ENCODE results near the gene MGMT. TPM values are rescaled to one million over a fixed set of nuclear protein-coding genes. Genes with fewer than 3 reads are reported as not detected.

Gene MGMT
- total RNA-seq, 6 experiments from 2014 or later, result 36.5 to 53.4 (median 42.3) TPM

- Histone ChIP-seq H3K27me3 (no peaks in the 10 kb centered on the region), H3K4me1 (peaks cover 0 to 20% (median 0%) of the 10 kb centered on the region in 4 donors), H3K4me3 (no peak overlapping the region), H3K36me3 (no peaks in the 10 kb centered on the region), H3K27ac (no peak overlapping the region), H3K9me3 (no peaks in the 10 kb centered on the region)
- peak; percentile 29 to 77 (median 56) for ATAC-seq
- 56% methylated on average over 6 of the region's 7 CpGs for WGBS (ENCODE audit: insufficient coverage, low coverage, low lambda C conversion rate, missing lambda C conversion rate)
- intact Hi-C loops (cut with DNase I), result no loop called here
- DNase-seq, result no peak
- no peak for TF ChIP-seq CTCF (IDR thresholded peaks at IDR 0.05)
- TF ChIP-seq POLR2A (IDR thresholded peaks at IDR 0.05), result no peak
Observed at GRCh38 chr10:129812398-129812797, 345.4 kb downstream of the MGMT start.

- Histone ChIP-seq H3K4me1 (peaks cover 0 to 20% (median 0%) of the 10 kb centered on the region in 4 donors), H3K27me3 (no peaks in the 10 kb centered on the region), H3K4me3 (no peak overlapping the region), H3K36me3 (no peaks in the 10 kb centered on the region), H3K27ac (no peak overlapping the region), H3K9me3 (no peaks in the 10 kb centered on the region)
- DNase-seq, result no peak
- 36% methylated on average over 12 of the region's 12 CpGs for WGBS (ENCODE audit: insufficient coverage, low coverage, low lambda C conversion rate, missing lambda C conversion rate)
- ATAC-seq, result peak; percentile 26 to 62 (median 58)
- TF ChIP-seq POLR2A (IDR thresholded peaks at IDR 0.05), result no peak
- intact Hi-C loops (cut with DNase I), result no loop called here
Observed at GRCh38 chr10:129814681-129815646, 347.9 kb downstream of the MGMT start.

GRCh38 chr10:129815898-129816655, 349.0 kb downstream of the MGMT start:
- no peak overlapping the region for H3K4me3 ChIP-seq
- DNase-seq (no peak), ATAC-seq (peak in 1 of 4 donors; percentile 21)
- no peak overlapping the region for H3K27ac ChIP-seq
- H3K36me3 ChIP-seq, result no peaks in the 10 kb centered on the region
- WGBS (ENCODE audit: insufficient coverage, low coverage, low lambda C conversion rate, missing lambda C conversion rate), result 87% methylated on average over 3 of the region's 17 CpGs
- TF ChIP-seq POLR2A (IDR thresholded peaks at IDR 0.05) (no peak), CTCF (IDR thresholded peaks at IDR 0.05) (no peak)
- no peaks in the 10 kb centered on the region for H3K9me3 ChIP-seq
- H3K4me1 ChIP-seq, result peaks cover 0 to 20% (median 0%) of the 10 kb centered on the region in 4 donors
- H3K27me3 ChIP-seq, result no peaks in the 10 kb centered on the region
- intact Hi-C loops (cut with DNase I), result no loop called here

- ATAC-seq (no peak), DNase-seq (no peak)
- TF ChIP-seq POLR2A (IDR thresholded peaks at IDR 0.05) (no peak), CTCF (IDR thresholded peaks at IDR 0.05) (no peak)
- no peaks in the 10 kb centered on the region for H3K9me3 ChIP-seq
- H3K27ac ChIP-seq, result no peak overlapping the region
- H3K27me3 ChIP-seq, result no peaks in the 10 kb centered on the region
- 40% methylated on average over 1 of the region's 8 CpGs for WGBS (ENCODE audit: insufficient coverage, low coverage, low lambda C conversion rate, missing lambda C conversion rate)
- H3K4me1 ChIP-seq, result peaks cover 0 to 20% (median 0%) of the 10 kb centered on the region in 4 donors
- no peaks in the 10 kb centered on the region for H3K36me3 ChIP-seq
- intact Hi-C loops (cut with DNase I), result no loop called here
- no peak overlapping the region for H3K4me3 ChIP-seq
Observed at GRCh38 chr10:129816656-129817045, 349.6 kb downstream of the MGMT start.
